GM12892 (cell line): ENCODE results near the gene CHCHD3.

Experiments
- POLR2A ChIP-seq: IDR thresholded peaks from 2 replicates; pipeline ENCODE4 v1.6.1; 2011; ENCODE audit warnings: low read depth, low read length, control low read depth
- POLR2AphosphoS5 ChIP-seq: IDR thresholded peaks from 2 replicates; pipeline ENCODE4 v1.6.1; 2011; ENCODE audit warnings: low read depth, low read length, control low read depth
- TAF1 ChIP-seq: IDR thresholded peaks from 2 replicates; pipeline ENCODE4 v1.6.1; 2011; ENCODE audit warnings: low read depth, mild to moderate bottlenecking, control low read depth, low read length, borderline replicate concordance

DNA sequence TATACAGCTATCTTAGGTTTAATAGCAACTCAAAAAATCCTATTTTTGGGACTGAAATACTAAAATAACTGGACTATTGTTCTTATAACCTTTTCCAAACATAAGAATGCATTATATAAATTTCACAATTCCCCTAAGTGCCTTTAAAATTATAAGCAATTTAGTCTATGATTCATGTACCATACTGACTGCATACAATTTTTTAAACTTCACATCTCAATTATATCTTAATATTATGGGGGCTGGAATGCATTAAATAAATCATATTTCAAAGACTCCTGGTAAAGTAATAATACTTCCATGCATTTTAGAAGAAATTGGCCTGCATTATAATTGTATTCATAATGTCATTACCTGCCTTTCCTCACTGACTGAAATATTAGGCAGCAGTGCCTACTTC, 144.6 kb downstream of the CHCHD3 start:
- no peak for TF ChIP-seq POLR2AphosphoS5
- TF ChIP-seq POLR2A = no peak
- no peak for TF ChIP-seq TAF1
